ENCODE results near the gene UPF1.

Gene UPF1

DNA sequence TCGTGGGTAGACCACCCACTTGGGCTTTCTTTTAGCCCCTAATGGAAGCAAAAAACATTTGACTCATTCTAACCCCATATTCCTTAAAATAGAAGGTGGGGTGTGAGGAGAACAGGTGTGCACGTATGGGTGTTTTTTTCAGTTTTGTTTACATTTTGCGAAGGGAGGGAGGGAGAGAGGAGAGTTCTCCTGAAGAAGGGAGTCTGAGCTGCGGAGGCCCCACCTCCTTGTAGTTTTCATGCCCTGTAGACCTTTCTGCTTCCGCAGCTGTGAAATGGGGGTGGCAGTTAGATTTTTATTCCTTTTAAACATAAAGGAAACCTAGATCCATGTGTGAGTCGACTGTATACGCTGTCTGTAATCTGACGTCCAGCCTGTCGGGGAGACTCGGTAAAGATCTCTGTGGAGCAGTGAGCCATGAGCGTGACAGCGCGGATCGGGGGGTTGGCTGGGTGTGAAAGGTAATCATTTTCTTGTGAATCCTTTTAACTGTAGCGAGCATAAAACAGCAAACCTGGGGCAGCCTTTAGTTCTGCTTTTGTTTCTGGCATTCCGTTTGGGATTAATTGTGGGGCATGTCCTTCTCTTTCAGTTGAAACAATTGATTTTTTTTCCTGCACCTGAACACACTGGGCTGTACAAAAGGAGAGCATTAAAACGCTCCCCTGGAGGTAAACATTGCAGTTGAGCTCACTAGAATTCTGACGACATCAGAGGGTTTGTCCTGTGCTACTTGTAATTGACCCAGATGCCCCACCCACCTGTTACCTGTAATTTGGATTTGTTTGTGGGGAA is 2.3 kb downstream of the UPF1 start:
- no peak for FAIRE-seq
- no peak for DNase-seq (ENCODE audit: insufficient read length, low spot score)

DNA sequence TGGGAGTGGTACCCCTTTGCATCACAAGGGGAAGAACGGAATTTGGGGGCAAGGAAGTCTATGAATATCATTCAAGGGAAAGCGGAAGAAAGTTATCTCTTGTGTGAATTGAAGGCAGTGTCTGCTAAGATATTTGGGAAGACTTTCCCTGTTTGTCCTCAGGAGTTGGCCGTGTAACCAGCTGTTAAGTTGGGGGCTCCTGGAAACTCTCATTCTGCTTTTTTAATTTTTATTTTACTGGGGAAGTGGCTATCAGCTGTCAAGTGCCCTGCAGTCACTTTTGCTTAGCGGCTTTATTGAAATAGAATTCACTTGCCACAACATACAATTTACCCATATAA is 2.9 kb downstream of the UPF1 start:
- FAIRE-seq, result no peak

DNA sequence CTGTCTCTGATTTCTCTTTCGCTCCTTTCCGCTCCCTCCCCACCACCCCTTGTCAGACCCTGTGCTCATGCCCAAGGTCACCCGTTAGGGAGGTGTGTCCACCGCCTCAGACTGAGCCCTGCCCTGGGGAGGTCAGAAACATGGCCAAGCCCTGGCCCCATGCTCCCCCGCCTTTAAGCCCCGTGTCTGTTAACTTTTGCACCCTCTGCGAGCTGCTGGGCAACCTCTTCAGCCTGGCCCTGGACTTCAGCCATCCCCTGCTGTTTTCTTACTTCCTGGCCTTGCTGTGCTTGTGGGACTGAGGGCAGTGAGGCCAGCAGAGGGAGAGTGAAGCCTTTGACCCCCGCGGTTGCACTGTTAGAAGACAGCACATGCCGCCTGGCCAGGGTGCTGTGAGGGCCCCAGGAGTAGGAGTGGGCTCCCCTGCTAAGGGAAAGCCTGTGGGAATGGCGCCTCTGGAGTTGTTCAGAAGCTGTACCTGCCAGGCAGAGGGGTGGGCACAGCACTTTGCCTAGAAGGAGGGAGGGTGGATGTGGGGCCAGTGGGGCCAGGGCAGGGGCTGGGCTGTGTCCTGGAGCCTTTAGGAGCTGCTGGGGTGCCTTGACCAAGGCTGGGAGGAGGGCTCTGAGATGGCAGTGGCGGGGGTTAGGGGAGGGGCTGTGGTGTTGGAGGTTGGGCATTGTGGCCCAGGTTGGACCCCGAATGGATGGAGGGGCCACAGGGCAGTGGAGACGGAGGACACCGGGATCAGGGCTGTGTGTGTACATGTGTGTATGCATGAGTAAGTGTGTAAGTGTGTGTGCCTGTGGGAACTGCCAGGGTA is 7.9 kb downstream of the UPF1 start:
- no peak for FAIRE-seq
- no peak for DNase-seq (ENCODE audit: insufficient read length, low spot score)

More for the DNA sequence above, 2.9 kb downstream of the UPF1 start:
- DNase-seq (ENCODE audit: insufficient read length, low spot score), result no peak

DNA sequence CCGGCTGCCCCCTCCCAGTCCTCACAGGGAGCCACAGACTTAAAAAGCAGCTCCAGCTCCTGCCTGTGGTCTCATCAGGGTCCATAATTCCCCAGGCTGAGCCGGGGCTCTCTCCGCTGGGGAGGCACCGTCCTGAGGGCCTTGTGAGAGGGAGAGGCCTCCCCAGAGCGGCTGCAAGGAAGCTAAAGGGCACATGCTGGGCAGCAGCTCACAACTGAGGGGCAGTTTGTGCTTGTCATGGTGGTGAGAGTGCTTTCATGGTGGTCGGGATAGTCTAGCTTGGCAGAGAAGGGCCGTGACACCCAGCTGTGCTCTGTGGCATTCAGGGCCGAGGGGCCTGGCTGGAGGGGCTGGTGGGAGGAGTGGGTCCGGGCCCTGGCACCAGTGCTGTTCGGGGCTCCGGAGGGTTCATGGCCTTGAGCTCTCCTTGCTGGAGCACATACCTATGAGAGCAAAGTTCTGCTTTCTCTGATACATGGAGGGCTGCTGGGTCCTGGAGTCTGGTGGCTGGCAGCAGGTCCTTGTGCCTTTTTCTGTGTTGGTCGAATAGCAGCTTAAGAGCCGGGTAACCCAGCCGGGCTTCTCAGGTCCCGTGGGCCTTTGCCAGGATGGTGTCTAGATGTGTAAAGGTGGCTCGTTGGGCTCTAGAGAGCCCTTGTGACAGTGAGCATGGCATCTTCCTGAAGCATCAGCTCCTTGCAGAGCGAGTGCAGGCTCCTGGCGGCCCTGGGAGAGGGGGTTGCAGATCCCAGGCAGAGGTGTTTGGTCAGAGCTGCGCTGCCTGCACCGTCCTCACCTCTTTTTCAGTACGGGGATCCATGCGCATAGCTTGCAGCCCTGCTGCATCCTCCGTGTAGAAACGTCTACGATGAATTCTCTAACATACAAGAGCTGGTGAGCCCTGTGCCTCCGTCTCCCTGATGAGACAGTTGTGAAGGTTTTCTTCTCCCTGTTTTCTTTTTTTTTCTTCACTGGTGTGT is 8.8 kb downstream of the UPF1 start:
- FAIRE-seq, result no peak

DNA sequence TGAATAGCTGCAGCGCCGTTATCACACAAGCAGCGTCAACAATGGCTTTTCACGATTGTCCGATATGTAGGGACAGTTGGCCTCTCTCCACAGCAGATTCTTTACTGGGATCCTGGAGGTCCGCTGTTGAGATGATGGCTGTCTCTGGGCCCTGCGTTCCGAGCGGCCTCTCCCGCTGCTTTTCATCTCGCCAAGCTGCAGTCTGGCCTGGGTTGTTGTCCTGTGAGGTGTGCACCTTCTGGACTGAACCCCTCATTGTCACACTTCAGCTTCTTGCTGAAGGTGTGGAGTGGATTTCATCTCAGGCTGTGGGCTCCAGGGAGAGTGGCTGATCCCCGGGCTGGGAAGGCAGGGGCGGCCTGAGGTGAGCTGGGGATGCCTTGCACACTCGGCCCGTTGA is 9.6 kb downstream of the UPF1 start:
- FAIRE-seq (no peak), DNase-seq (ENCODE audit: insufficient read length, low spot score) (no peak)

More for the DNA sequence above, 8.8 kb downstream of the UPF1 start:
- DNase-seq (ENCODE audit: insufficient read length, low spot score), result no peak

DNA sequence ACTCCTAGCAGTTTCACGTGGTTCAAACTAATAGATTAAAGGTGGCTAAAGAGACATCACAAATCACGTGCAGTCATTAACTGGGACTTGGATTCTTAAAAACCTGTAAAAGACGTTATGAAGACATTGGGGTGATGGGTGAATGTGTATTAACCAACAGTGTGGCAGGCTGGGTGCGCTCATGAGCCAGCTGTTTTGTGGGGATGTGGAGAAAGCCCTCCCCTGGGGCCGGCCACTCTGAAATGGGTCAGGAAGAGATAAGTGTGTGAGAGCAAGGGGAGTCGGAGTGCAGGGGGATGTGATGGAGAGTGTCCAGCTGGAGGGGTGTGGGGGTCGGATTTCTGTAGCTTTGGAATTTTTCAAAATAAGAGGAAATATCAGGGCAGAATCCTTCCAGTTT is 10.4 kb downstream of the UPF1 start:
- DNase-seq (ENCODE audit: insufficient read length, low spot score), result no peak
- FAIRE-seq, result no peak

DNA sequence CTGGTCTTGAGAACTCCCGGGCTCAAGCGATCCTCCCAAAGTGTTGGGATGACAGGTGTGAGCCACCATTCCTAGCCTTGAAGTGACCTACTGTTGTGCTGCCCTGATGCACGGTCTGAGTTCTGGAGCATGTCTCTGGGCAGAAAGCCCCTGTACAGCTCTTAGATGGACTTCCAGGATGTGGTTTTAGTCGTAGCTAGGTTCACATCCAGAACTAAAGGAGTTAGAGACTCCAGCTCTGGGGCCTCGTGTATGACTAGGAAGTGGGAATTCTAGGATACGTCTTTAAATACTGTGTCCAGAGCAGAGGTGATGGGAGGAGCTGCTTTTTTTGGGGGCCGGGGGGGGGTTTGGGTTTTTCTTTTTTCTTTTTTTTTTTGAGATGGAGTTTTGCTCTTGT is 12.2 kb downstream of the UPF1 start:
- no peak for FAIRE-seq
- no peak for DNase-seq (ENCODE audit: insufficient read length, low spot score)

DNA sequence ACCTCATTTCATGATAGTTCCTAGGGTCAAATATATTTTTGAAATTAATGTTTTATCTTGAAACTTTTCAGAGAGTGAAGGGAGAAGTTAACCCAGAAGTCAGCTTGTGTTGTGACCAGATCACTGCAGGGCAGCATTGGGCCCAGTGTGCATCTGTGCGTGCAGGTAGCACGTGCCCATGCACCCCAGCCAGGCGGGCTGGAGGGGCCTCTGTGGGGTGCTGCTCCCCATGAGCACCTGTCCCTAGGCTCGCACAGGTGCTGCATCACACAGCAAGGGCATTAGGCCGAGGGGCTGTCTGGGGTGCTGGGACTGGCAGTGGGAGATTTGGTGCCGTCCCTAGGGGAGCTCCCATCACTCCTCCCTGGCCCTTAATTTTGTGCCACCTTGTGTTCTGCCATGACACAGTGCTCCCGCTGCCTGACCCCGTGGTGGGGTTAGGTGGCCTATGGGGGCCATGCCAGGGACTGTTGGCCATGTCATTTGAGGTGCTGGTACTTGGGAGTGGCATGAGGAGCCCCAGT is 13.1 kb downstream of the UPF1 start:
- no peak for DNase-seq (ENCODE audit: insufficient read length, low spot score)
- FAIRE-seq, result no peak

DNA sequence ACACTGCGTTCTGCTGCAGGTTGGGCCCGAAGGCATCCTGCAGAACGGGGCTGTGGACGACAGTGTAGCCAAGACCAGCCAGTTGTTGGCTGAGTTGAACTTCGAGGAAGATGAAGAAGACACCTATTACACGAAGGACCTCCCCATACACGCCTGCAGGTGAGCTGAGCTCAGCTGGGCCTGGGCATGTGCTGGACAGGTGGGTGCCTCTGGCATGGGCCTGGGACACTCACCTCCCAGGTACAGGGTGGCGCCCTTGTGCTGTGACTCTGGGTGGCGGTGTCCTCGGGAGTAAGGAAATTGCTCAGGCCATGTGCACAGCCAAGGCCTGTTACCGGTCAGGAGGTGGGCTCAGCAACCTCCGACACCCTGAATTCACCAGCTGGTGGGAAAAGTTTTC is 14.2 kb downstream of the UPF1 start:
- FAIRE-seq (no peak), DNase-seq (ENCODE audit: insufficient read length, low spot score) (no peak)

DNA sequence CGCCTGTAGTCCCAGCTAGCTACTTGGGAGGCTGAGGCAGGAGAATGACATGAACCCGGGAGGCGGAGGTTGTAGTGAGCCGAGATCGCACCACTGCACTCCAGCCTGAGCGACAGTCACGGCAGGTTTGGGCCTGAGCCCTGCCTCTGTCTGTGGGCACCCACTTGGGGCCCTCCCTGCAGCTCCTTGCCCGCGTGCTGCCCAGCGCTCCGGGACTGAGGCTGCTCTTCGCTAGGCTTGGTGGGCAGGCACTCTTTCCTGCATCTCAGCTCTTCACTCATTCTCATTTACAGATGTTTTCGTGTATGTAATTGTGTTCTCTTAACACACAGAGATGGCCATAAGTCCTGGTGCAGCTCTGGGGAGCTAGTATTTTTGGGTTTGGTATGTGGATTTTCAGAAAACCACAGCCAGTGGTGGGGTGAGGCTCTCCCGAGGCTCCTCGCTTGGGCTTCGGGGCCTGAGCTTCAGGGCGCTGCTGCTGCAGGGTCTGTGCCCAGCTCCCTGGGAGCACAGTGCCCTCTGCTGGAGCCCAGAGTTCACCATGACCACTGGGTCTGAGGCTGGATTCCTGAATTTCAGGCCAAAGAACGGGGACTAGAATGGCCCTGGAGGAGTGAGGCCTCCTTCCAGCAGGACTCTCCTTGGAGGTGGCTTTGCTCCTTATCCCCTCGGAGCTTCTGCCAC is 15.2 kb downstream of the UPF1 start:
- DNase-seq (ENCODE audit: insufficient read length, low spot score), result peak; percentile 87
- FAIRE-seq, result peak; percentile 36

DNA sequence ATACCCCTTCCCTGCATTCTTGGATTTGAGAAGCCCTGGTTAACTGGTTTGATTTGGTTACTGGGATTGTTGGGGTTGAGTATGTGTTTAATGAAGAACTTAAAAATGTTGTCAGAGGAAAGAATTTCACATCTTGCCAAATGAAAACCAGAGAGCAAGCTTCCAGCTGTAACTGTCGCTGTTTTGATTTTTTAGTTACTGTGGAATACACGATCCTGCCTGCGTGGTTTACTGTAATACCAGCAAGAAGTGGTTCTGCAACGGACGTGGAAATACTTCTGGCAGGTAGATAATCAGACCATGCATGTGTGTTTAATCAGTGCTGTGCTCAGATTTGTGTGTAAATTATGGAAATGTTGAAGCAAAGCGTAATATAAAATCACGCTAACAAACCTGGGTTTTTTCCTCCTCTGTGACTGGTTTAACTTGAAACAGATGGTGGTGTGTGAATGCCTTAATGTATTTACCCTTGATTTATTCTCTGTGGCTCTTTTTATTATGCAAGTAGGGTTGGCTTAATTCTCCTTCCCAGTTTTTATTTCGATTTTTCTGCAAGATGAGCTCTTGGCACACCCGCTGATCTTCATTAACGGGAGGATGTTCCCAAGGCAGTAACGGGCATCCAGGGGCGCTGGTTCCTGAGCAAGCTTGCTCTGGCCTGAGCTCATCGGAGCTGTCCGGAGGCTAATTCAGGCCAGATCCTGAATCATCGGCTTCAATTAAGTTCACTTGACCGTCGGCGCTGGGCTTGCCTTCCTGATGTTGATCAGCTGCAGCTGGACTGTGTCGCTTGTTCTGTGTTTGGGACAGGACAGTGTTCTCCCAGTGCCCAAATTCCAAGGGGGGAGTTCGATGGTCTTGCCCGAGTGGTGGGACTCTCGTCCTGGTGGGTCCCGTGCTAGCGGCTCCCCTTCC is 16.0 kb downstream of the UPF1 start:
- DNase-seq (ENCODE audit: insufficient read length, low spot score), result no peak
- peak; percentile 33 for FAIRE-seq

DNA sequence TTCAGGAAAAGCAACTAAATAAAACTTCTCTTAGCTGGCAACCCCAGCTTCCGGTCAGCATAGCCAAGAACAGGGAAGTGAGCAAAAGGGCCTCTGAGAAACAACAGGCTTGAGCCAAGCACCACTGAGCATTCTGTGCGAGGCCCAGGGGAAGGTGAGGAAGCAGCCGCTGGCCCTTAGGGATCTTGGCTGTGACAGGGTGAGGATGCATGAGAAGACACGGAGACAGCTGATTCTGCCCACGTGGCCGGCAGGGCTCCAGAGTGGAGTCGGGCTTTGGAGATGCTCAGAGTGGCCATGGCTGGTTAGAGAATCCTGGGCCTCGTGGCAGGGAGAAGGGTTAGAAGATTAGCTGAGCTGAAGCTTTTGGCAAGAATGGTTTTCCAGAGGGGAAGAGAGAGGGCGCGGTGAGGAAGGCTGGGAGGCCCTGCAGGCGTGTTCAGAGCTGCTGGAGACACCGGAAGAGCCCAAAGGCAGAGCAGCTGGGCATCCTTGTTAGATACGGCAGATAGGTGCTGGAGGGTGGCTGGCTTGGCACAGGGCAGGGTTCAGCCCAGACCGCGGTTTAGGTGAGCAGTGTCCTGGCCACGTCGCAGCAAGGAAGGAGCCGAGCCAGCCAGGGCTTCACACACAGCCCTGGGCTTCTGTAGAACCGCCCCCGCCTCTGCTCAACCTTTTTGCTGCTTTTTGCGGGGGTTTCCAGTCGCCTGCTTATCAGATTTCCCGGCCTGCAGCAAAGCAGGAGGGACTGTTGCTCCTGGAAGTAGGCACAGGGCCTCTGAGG is 17.3 kb downstream of the UPF1 start:
- no peak for DNase-seq (ENCODE audit: insufficient read length, low spot score)
- FAIRE-seq, result no peak

DNA sequence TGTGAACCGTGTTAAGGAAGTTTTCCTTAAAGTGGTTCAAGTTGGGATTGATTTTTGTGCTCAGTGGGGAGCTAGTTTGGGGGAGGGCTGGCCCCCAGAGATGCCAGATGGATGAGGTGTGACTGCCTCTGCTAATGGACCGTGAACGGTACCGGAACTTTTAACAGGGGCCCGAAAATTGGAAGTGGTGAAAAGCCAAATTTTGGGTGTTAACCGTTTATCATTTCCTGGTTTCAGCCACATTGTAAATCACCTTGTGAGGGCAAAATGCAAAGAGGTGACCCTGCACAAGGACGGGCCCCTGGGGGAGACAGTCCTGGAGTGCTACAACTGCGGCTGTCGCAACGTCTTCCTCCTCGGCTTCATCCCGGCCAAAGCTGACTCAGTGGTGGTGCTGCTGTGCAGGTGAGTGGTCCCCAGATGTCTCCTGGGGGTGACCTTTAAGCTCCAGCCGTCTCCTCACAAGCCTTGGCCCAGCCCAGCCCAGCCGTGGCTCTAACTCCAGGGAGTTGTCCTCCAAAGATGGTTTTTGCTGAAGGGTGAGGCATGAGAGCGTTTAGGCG is 18.2 kb downstream of the UPF1 start:
- FAIRE-seq, result peak; percentile 31

DNA sequence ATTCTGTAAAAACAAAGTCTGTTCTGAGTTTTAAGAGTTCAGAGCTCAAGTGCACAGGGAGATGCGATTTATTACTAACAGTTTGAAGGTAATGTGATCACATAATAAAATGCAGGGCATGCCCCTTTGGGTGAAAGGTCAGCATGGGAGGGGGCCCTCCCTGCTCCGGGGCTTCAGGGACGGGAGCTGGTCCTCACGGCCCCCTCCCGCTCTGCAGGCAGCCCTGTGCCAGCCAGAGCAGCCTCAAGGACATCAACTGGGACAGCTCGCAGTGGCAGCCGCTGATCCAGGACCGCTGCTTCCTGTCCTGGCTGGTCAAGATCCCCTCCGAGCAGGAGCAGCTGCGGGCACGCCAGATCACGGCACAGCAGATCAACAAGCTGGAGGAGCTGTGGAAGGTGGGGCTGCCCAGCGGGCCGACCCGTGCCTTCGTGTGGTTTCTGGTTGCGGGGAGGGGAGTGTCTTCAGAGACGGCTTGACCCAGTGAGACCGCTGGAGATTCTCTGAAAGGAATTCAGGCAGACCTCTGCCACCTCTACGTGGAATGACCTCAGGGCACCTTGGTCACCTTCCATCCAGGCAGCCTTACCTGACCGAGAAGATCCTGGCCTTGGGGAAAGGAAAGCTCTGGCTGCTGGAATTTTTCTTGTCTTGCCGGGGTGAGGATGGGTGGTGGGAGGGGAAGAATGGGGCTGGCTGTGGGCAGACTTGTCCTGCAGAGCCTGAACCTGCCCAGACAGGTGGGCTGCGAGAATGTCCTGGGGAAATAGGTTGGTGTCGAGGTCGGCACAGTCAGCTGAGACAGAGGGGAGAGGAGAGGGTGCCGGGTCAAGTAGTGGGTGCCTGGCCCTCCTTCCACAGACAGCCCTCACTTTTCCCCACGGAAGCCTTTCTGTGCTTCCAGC is 19.0 kb downstream of the UPF1 start:
- FAIRE-seq (no peak), DNase-seq (ENCODE audit: insufficient read length, low spot score) (no peak)

More for the DNA sequence above, 18.2 kb downstream of the UPF1 start:
- no peak for DNase-seq (ENCODE audit: insufficient read length, low spot score)

DNA sequence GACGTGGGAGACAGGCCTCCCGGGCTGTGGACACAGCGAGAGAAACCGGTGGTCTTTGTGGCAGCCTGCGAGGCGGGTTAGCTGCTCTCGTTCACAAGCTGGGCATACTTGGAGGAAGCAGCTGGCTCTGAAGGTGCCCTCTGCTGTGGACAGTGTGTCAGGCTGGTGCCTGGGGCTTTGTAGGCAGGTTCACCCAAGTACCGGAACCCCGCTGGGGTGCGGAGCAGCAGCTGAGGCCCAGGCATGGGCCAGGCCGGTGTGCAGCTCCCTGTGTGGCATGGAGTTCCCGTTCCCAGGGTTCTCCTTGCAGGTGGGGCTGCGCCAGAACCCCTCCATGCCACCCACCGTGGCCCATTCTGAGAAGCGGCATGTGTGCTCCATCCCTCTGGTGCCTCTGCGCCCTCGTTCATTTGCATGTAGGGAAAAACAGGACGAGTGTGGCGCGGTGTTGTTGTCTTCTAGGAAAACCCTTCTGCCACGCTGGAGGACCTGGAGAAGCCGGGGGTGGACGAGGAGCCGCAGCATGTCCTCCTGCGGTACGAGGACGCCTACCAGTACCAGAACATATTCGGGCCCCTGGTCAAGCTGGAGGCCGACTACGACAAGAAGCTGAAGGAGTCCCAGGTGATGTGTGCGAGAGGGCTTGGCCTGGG is 20.0 kb downstream of the UPF1 start:
- no peak for DNase-seq (ENCODE audit: insufficient read length, low spot score)
- FAIRE-seq, result no peak

DNA sequence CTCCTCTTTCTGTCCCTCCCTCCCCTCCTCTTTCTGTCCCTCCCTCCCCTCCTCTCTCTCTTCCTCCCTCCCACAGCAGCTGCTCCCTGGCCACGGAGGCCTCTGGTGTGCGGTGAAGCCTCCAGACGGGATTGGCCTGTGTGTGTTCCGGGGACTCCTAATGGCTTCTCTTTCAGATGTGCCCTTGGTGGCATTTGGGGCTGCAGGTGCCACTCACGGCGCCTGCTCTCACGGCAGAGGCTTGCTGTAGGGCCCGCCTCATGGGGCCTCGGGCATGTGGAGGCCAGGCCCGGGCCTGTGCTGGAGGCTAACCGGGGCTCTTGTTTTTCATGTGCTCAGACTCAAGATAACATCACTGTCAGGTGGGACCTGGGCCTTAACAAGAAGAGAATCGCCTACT is 20.9 kb downstream of the UPF1 start:
- no peak for FAIRE-seq
- DNase-seq (ENCODE audit: insufficient read length, low spot score), result no peak

Measured in HTR-8/SVneo (cell line).